PC-3 (cell line): ENCODE data around the gene MRPL14.
"Not testable (repeated sequence)": the region's sequence is repeated elsewhere in the genome, so short reads cannot be mapped to it uniquely, and the experiment has no call there.

Source experiments
- CTCF ChIP-seq: fragments of 300-600 bp; sonication (generic); conservative IDR thresholded peaks from 2 replicates; pipeline ENCODE4 v1.5.1; 2017; ENCODE audit warnings: antibody characterized with exemption, low read depth, mild to moderate bottlenecking, low read length
- EZH2 ChIP-seq: fragments of 300-600 bp; sonication (generic); IDR thresholded peaks from one replicate; pipeline ENCODE4 v1.6.1; 2017; ENCODE audit warnings: antibody characterized with exemption, mild to moderate bottlenecking, low read length; ENCODE audit not compliant: unreplicated experiment
- EZH2phosphoT487 ChIP-seq: fragments of 300-600 bp; sonication (generic); IDR thresholded peaks from 2 replicates; pipeline ENCODE4 v1.6.1; 2018; ENCODE audit warnings: mild to moderate bottlenecking, antibody characterized with exemption, low read length, borderline replicate concordance

- not testable (repeated sequence) for TF ChIP-seq EZH2phosphoT487, CTCF, EZH2
Measured at GRCh38 chr6:44091356-44091755, 35.9 kb downstream of the MRPL14 start.
